GM12878 (cell line): Measurements from ENCODE around the gene ZDHHC3. TPM values are rescaled to one million over a fixed set of nuclear protein-coding genes. Genes with fewer than 3 reads are reported as not detected.

Source experiments
- ATAC-seq: fragments of 200-7000 bp; cut with Tn5 transposase; 3 replicates; pipeline ENCODE4 v1.9.1; 2020; ENCODE audit warnings: mild to moderate bottlenecking, moderate library complexity
- BruUV-seq: library from RNA; stranded (reverse); fragments of 400-500 nt; replicated peaks from 2 replicates; lab custom pipeline; 2021; lab: Mats Ljungman, UMichigan
- CTCF ChIA-PET: fragments of 300-600 bp; sonication (Branson Sonifier 250); formaldehyde crosslinking; extraction: SDS; loops from one replicate; lab custom pipeline; 2021; ENCODE audit warnings: inconsistent platforms; lab: Yijun Ruan, JAX
- POLR2A ChIA-PET: fragments of 350-600 bp; formaldehyde crosslinking; extraction: SDS; loops from one replicate; lab custom pipeline; 2021; ENCODE audit warnings: inconsistent platforms; lab: Charles Lee
- RAD21 ChIA-PET: fragments of 300-600 bp; sonication (Branson Sonifier 250); formaldehyde crosslinking; loops from one replicate; lab custom pipeline; 2023; ENCODE audit warnings: antibody characterized with exemption; ENCODE audit not compliant: unreplicated experiment; lab: Charles Lee
- SMC1A ChIA-PET: fragments of 300-600 bp; sonication (Branson Sonifier 250); formaldehyde crosslinking; loops from one replicate; lab custom pipeline; 2023; ENCODE audit not compliant: unreplicated experiment, uncharacterized antibody; lab: Charles Lee
- DNase-seq: peaks from one replicate; pipeline ENCODE4 v3.0.0-alpha.2; 2011; ENCODE audit warnings: low read depth, low spot score
- FAIRE-seq: peaks from 3 replicates; lab custom pipeline; 2011; peaks lifted over from hg19 to GRCh38; lab: Jason Lieb, UNC
- H2AFZ ChIP-seq: 2 replicates; pipeline ENCODE4 v1.6.0; 2011; ENCODE audit warnings: low read depth, low read length, control low read depth; ENCODE audit not compliant: control insufficient read depth
- H3K27ac ChIP-seq: 2 replicates; pipeline ENCODE4 v1.5.1; 2011; ENCODE audit warnings: control low read depth; ENCODE audit not compliant: control insufficient read depth, insufficient read depth
- H3K27me3 ChIP-seq, 2 experiments: replicated peaks in 1 of 2; 2 replicates each; pipeline versions ENCODE4 v1.6.0 to v1.6.1; 2011; ENCODE audit warnings: low read length in 1 of 2; ENCODE audit not compliant: control insufficient read depth in 2 of 2, insufficient read depth in 2 of 2
- H3K36me3 ChIP-seq, 2 experiments: 2 replicates each; pipeline ENCODE4 v1.5.1; 2011; ENCODE audit warnings: low read length in 1 of 2; ENCODE audit not compliant: control insufficient read depth in 2 of 2, insufficient read depth in 2 of 2
- H3K4me1 ChIP-seq: 2 replicates; pipeline ENCODE4 v1.6.1; 2011; ENCODE audit warnings: mild to moderate bottlenecking, low read length, moderate library complexity, mixed read lengths; ENCODE audit not compliant: control insufficient read depth, insufficient read depth
- H3K4me2 ChIP-seq: 2 replicates; pipeline ENCODE4 v1.6.0; 2011; ENCODE audit warnings: control low read depth; ENCODE audit not compliant: control insufficient read depth, insufficient read depth
- H3K4me3 ChIP-seq: fragments of 200-600 bp; sonication (generic); 2 replicates; pipeline ENCODE4 v1.5.1; 2016
- H3K79me2 ChIP-seq: 2 replicates; pipeline ENCODE4 v1.6.0; 2011; ENCODE audit warnings: low read length; ENCODE audit not compliant: control insufficient read depth, insufficient read depth
- H3K9ac ChIP-seq: 2 replicates; pipeline ENCODE4 v1.8.0; 2011; ENCODE audit warnings: low read length, control low read depth, mixed read lengths; ENCODE audit not compliant: control insufficient read depth, insufficient read depth
- H3K9me3 ChIP-seq: replicated peaks from 3 replicates; pipeline ENCODE4 v1.5.1; 2011; ENCODE audit warnings: mild to moderate bottlenecking, low read length; ENCODE audit not compliant: control insufficient read depth, insufficient read depth
- H4K20me1 ChIP-seq: 2 replicates; pipeline ENCODE4 v1.6.0; 2011; ENCODE audit not compliant: control insufficient read depth, insufficient read depth
- FOXK2 ChIP-seq: fragments of 450-650 bp; IDR thresholded peaks from 2 replicates; pipeline ENCODE4 v1.6.1; 2017; ENCODE audit warnings: mild to moderate bottlenecking, moderate library complexity
- SIX5 ChIP-seq: IDR thresholded peaks from 2 replicates; pipeline ENCODE4 v1.6.1; 2011; ENCODE audit warnings: mild to moderate bottlenecking, low read depth, low read length, moderate library complexity; ENCODE audit not compliant: severe bottlenecking
- SPI1 ChIP-seq: IDR thresholded peaks from 2 replicates; pipeline ENCODE4 v1.6.1; 2011; ENCODE audit warnings: low read depth, mild to moderate bottlenecking, low read length, moderate library complexity, borderline replicate concordance; ENCODE audit not compliant: insufficient read depth
- ZNF687 ChIP-seq: fragments of 450-650 bp; IDR thresholded peaks from 2 replicates; pipeline ENCODE4 v1.6.1; 2017; ENCODE audit warnings: mild to moderate bottlenecking, moderate library complexity
- WGBS: methylation state at CpG from one replicate; pipeline ENCODE4 v1.1.6; 2016; ENCODE audit warnings: low lambda C conversion rate; ENCODE audit not compliant: insufficient replicate concordance, insufficient coverage; ENCODE audit errors: missing lambda C conversion rate; 5-methylcytosine and 5-hydroxymethylcytosine counted together
- in situ Hi-C: fragments of 300-500 bp; cut with MboI; formaldehyde crosslinking; loops from 9 replicates; pipeline ENCODE4 v1.14.3; 2018; ENCODE audit warnings: mixed read lengths
- intact Hi-C: fragments of 100-400 bp; cut with micrococcal nuclease; formaldehyde crosslinking; loops from one replicate; pipeline ENCODE4 v1.14.2; 2022; ENCODE audit not compliant: unreplicated experiment
- polyA plus RNA-seq, 11 experiments: library from polyadenylated mRNA; depleted of rRNA in 4 of 11; unstranded in 6 of 11; stranded (reverse) in 5 of 11; fragments of >200 nt; fragmentation: Nextera tagmentation in 4 of 11; fragmentation: Illumina TruSeq in 1 of 11; extraction: Ambion mirVana in 4 of 11; extraction: Trizol in 1 of 11; gene quantifications; 1 replicate in 1 of 11; 2 replicates in 10 of 11; pipeline versions ENCODE4 v1.2.1 to v1.2.3, GENCODE V29; 2011 to 2016; ENCODE audit warnings: inconsistent platforms in 2 of 11, missing spikeins in 2 of 11, low read depth in 1 of 11
- total RNA-seq, 4 experiments: library from RNA; depleted of rRNA in 3 of 4; stranded (reverse); fragments of >200 nt in 3 of 4; fragmentation: Illumina TruSeq in 1 of 4; extraction: Trizol in 1 of 4; gene quantifications; 2 replicates each; pipeline versions ENCODE4 v1.2.1 to v1.2.3, GENCODE V29; 2013 to 2021

The ZDHHC3 gene
- total and polyA plus RNA-seq, 10 of the 15 experiments (the other 5 are each of a cell fraction or from before 2014, with no cell fraction given), result 6.8 to 79.1 (median 40.8) TPM

GRCh38 chr3:44924457-44925084, 51.4 kb downstream of the ZDHHC3 start (continued):
- TF ChIP-seq ZNF687, result no peak
- TF ChIP-seq SIX5, result no peak

- no peaks in the 10 kb centered on the region for H3K79me2 ChIP-seq
- POLR2A ChIA-PET, result interaction anchor here (1.0 kb wide), 1 partner anchor 11 kb away, joined by 4 read pairs; no protein-coding TSS in a partner anchor
- no peak for DNase-seq
- H3K4me2 ChIP-seq, result no peak overlapping the region
- TF ChIP-seq SPI1 (peak; percentile 42; the same call in 1 of the 2 replicates), FOXK2 (no peak)
- in situ Hi-C loops (no loop called here), intact Hi-C loops (no loop called here)
- ATAC-seq, result no peak
- H3K4me3 ChIP-seq, result no peak overlapping the region
- H2AFZ ChIP-seq, result no peak overlapping the region
- no peak for FAIRE-seq
- H3K27ac ChIP-seq, result no peak overlapping the region
- SMC1A ChIA-PET, result interaction anchor here (0.8 to 1.1 kb wide), 3 partner anchors 11 to 21 kb away, joined by 3 read pairs; no protein-coding TSS in a partner anchor
- H3K4me1 ChIP-seq, result no peaks in the 10 kb centered on the region
- H4K20me1 ChIP-seq, result no peaks in the 10 kb centered on the region
- H3K27me3 ChIP-seq, result no peaks in the 10 kb centered on the region
- CTCF ChIA-PET, result interaction anchor here (1.0 to 2.5 kb wide), 3 partner anchors 10 to 118 kb away, joined by 3 to 15 read pairs (median 6); no protein-coding TSS in a partner anchor
- H3K9ac ChIP-seq, result no peak overlapping the region
- BruUV-seq, result no TSS peak
- H3K9me3 ChIP-seq, result no peaks in the 10 kb centered on the region
- WGBS, result 96% methylated on average over 3 of the region's 3 CpGs
- peaks cover 0 to 10% of the 10 kb centered on the region in 2 experiments; a peak in 3 of 4 replicates for H3K36me3 ChIP-seq
- RAD21 ChIA-PET, result interaction anchor here (1.6 kb wide), 1 partner anchor 10 kb away, joined by 4 read pairs; no protein-coding TSS in a partner anchor
These were observed 52.1 kb downstream of the ZDHHC3 start for GRCh38 chr3:44923632-44924456.
